ENCODE results near the gene GGTLC1. TPM values are rescaled to one million over a fixed set of nuclear protein-coding genes. Genes with fewer than 3 reads are reported as not detected.
"Not testable (repeated sequence)": the region's sequence is repeated elsewhere in the genome, so short reads cannot be mapped to it uniquely, and the experiment has no call there.

The GGTLC1 gene
- total and polyA plus RNA-seq, 9 donors: 0.17 TPM; not detected in 8

DNA sequence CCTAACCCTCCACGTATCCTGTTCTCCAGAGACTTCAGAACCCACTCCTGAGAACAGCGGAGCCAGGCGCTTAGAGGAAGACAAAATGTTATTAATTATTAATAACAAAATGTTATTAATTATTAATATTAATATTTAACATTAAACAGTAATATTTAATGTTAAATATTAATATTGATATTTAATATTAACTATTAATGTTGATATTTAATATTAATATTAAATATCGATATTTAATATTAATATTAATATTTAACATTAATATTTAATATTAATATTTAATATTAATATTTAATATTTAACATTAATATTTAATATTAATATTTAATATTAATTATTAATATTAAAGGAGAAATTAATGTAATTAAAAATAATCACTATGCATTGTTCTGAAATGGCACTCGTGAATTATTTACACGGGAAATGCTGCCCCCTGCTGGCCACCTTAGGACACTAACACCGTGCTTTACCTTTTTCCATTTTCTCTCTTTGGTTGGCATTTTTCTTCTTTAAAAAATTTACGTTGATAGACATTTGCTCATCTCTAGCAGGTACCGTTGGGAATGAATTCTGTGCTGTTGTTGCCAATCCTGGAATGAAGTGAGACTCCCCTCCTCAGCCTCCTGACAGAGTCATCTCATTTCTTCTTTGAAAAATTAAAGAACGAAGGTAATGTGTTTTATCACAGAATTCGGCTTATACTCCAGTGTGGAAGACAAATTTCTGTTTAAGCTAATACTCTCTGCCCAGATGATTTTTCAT, 7.5 kb upstream of the GGTLC1 start:
- Histone ChIP-seq H3K36me3 (ENCODE audit: control insufficient read depth, insufficient read depth, low read length) (no peaks in the 10 kb centered on the region), H3K4me1 (ENCODE audit: control insufficient read depth, insufficient read depth, low read length) (no peaks in the 10 kb centered on the region), H3K27me3 (ENCODE audit: control insufficient read depth, insufficient read depth, low read length) (no peaks in the 10 kb centered on the region), H3K4me3 (ENCODE audit: low read length) (no peak overlapping the region), H3K27ac (ENCODE audit: low read length) (no peak overlapping the region), H3K9me3 (replicated peaks; ENCODE audit: control insufficient read depth, low read depth, low read length) (no peaks in the 10 kb centered on the region)
- peak; percentile 42 for DNase-seq
- WGBS (ENCODE audit: insufficient coverage): no CpG with 5 or more reads among the region's 11 CpGs

DNA sequence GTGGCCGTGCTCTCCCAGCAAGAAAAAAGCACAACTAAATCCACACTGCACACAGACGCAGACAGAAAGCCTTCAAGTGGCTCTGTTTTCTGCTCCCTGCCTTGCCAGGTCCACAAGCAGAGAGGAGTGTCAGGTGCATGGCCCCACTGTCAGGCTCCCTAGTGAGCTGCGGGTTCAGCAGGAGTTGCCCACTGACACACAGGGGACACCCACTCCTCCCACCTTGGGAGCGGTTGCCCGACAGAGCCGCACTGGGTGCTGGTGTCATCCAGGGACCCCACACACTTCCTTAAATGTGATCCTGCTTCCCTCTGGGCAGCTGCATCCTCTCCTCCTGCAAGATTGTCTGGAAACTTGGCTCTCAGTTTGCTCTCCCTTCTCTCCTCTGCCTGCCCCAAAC, 6.7 kb upstream of the GGTLC1 start:
- 91% methylated on average over 4 of the region's 6 CpGs for whole genome bisulfite sequencing (ENCODE audit: insufficient coverage)
- not testable (repeated sequence) for H3K4me1 ChIP-seq (ENCODE audit: control insufficient read depth, insufficient read depth, low read length); DNase-seq; H3K9me3 ChIP-seq (replicated peaks; ENCODE audit: control insufficient read depth, low read depth, low read length); H3K4me3 ChIP-seq (ENCODE audit: low read length); H3K27me3 ChIP-seq (ENCODE audit: control insufficient read depth, insufficient read depth, low read length); H3K36me3 ChIP-seq (ENCODE audit: control insufficient read depth, insufficient read depth, low read length); H3K27ac ChIP-seq (ENCODE audit: low read length)

DNA sequence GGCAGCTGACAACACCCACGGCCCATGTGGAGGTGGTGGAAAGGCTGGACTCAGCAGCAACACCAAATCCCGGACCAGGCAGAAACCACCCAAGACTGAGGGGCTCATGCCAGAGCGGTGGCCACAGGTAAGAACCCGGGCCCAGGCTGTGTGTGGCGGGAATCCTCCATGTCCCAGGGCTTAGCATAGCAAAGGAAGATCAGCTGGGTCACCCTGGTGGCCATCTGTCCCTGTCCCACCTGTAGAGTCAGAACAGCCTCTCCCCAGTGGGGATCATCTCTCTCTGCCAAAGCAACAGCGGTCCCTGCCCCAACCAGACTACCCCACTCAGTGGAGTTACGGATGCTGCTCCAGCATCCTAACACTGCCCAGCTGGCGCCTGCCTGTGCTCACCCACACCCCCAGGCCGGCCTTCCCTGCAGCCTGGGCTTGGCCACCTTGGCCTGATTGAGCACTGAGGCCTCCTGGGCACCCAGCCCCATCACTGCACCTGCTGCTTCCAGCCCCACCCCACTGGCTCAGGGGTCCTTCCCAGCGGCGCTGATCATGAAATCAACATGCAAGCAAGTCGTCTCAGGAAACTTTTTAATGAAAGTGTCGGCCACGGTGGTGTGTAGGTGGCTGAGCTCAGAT, 5.5 kb upstream of the GGTLC1 start:
- not testable (repeated sequence) for DNase-seq

DNA sequence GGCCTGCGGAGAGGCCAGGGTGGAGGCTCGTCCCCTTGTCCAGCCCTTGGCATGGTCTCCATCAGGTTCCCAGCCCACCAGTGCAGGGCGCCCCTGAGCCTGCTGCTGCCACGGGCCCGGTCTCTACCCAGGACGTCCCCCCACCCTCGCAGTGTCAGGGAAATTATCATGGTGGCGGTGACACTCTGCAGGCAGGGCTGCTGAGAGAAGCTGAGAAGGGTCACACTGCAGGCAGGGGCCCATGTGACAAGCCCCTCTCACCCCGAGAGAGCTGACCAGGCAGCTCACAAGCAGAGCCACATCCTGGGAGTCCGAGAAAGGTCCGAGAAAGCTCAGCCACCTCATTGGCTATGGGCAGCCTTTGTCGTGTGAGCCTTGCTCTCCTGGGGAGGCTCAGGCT, 4.9 kb upstream of the GGTLC1 start:
- H3K4me1 ChIP-seq (ENCODE audit: control insufficient read depth, insufficient read depth, low read length); DNase-seq; H3K27ac ChIP-seq (ENCODE audit: low read length); H3K36me3 ChIP-seq (ENCODE audit: control insufficient read depth, insufficient read depth, low read length); H3K27me3 ChIP-seq (ENCODE audit: control insufficient read depth, insufficient read depth, low read length); H3K4me3 ChIP-seq (ENCODE audit: low read length); H3K9me3 ChIP-seq (replicated peaks; ENCODE audit: control insufficient read depth, low read depth, low read length): not testable (repeated sequence)
- 55% methylated on average over 12 of the region's 12 CpGs for WGBS (ENCODE audit: insufficient coverage)

More for the DNA sequence above, 5.5 kb upstream of the GGTLC1 start:
- H3K36me3 ChIP-seq (ENCODE audit: control insufficient read depth, insufficient read depth, low read length); H3K4me1 ChIP-seq (ENCODE audit: control insufficient read depth, insufficient read depth, low read length); H3K27me3 ChIP-seq (ENCODE audit: control insufficient read depth, insufficient read depth, low read length); H3K9me3 ChIP-seq (replicated peaks; ENCODE audit: control insufficient read depth, low read depth, low read length); H3K4me3 ChIP-seq (ENCODE audit: low read length); H3K27ac ChIP-seq (ENCODE audit: low read length): not testable (repeated sequence)
- WGBS (ENCODE audit: insufficient coverage): 88% methylated on average over 7 of the region's 14 CpGs

DNA sequence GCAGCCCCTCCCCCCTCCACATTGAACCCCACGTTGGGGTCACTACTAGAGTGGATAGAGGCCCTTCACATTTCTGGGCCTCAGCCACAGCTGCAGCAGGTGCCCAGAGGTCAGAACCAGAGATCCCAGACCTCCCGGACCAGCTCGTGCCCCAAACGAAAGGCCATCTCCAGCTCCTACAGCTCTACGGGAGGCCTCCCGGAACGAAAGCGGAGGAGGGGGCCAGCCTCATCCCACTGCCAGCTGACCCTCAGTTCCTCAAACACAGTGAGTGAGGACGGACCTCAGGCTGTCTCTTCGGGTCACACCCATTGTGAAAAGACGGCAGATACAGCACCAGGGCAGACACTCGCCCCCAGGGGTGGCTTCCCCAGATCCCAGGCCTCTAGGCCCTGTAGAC, 1.7 kb upstream of the GGTLC1 start:
- H3K27ac ChIP-seq (ENCODE audit: low read length); H3K4me1 ChIP-seq (ENCODE audit: control insufficient read depth, insufficient read depth, low read length); DNase-seq; H3K9me3 ChIP-seq (replicated peaks; ENCODE audit: control insufficient read depth, low read depth, low read length); H3K27me3 ChIP-seq (ENCODE audit: control insufficient read depth, insufficient read depth, low read length); H3K36me3 ChIP-seq (ENCODE audit: control insufficient read depth, insufficient read depth, low read length); H3K4me3 ChIP-seq (ENCODE audit: low read length): not testable (repeated sequence)
- WGBS (ENCODE audit: insufficient coverage): 83% methylated on average over 11 of the region's 12 CpGs

DNA sequence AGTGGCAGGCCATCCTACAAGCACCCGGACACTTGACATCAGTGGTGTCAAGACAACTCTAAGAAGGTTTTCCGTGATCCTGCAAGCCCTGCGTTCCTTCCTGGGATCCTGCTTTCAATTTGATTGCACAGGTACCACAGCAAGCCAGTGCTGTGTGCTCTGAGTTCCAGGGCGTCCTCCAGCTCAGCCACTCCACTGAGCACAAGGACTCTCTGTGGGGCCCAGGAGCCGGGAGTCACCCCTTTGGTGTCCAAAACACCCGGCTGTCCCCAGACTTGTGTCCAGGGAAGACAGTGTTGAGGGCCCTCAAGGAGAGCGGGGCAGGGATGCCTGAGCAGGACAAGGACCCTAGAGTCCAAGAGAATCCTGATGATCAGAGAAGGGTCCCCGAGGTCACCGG, 387 bp upstream of the GGTLC1 start:
- not testable (repeated sequence) for H3K36me3 ChIP-seq (ENCODE audit: control insufficient read depth, insufficient read depth, low read length); H3K9me3 ChIP-seq (replicated peaks; ENCODE audit: control insufficient read depth, low read depth, low read length); DNase-seq; H3K4me3 ChIP-seq (ENCODE audit: low read length); H3K4me1 ChIP-seq (ENCODE audit: control insufficient read depth, insufficient read depth, low read length); H3K27ac ChIP-seq (ENCODE audit: low read length); H3K27me3 ChIP-seq (ENCODE audit: control insufficient read depth, insufficient read depth, low read length)
- WGBS (ENCODE audit: insufficient coverage): 83% methylated on average over 4 of the region's 9 CpGs

DNA sequence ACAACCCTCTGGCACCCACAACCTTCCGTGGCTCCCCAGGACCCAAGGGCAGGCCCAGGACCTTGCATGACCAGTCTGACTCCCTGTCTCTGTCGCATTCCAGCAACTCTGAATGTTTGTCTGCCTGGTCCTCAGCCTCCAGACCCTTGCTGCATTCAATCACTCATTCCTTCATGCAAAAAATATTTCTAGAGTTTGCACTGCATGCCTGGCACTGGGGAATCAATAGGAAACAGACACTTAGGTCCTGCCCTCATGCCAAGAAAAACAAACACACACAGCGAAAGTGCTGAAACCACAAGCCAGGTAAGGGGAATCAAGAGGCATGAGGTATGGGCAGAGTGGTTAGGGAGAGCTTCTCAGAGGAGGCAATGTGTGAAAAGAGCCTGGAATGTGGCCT, 1.9 kb downstream of the GGTLC1 start:
- not testable (repeated sequence) for H3K36me3 ChIP-seq (ENCODE audit: control insufficient read depth, insufficient read depth, low read length); H3K27me3 ChIP-seq (ENCODE audit: control insufficient read depth, insufficient read depth, low read length); H3K4me1 ChIP-seq (ENCODE audit: control insufficient read depth, insufficient read depth, low read length); H3K9me3 ChIP-seq (replicated peaks; ENCODE audit: control insufficient read depth, low read depth, low read length); DNase-seq; H3K27ac ChIP-seq (ENCODE audit: low read length); H3K4me3 ChIP-seq (ENCODE audit: low read length)
- WGBS (ENCODE audit: insufficient coverage): no CpG with 5 or more reads among the region's 3 CpGs

DNA sequence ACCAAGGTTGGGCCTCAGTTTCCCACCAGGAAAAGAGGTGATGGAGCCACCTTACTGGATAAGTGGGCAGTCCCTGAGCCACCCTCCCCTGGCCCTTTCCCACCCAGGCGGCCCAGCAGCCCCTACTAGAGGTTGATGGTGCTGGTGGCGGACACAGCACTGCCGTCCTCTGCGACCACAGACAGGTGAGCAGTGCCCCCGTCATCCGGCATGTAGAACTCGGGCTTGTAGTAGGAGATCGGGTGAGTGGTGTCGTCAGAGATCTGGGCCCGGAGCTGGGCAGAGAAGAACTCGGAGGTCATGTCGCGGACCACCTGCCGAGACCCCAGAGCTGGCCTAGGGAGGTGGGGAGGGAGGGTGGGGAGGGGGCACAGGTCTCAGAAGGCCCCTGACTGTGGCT, 2.3 kb downstream of the GGTLC1 start:
- not testable (repeated sequence) for H3K27ac ChIP-seq (ENCODE audit: low read length); H3K36me3 ChIP-seq (ENCODE audit: control insufficient read depth, insufficient read depth, low read length); DNase-seq; H3K9me3 ChIP-seq (replicated peaks; ENCODE audit: control insufficient read depth, low read depth, low read length); H3K27me3 ChIP-seq (ENCODE audit: control insufficient read depth, insufficient read depth, low read length); H3K4me3 ChIP-seq (ENCODE audit: low read length); H3K4me1 ChIP-seq (ENCODE audit: control insufficient read depth, insufficient read depth, low read length)
- 92% methylated on average over 9 of the region's 14 CpGs for WGBS (ENCODE audit: insufficient coverage)

DNA sequence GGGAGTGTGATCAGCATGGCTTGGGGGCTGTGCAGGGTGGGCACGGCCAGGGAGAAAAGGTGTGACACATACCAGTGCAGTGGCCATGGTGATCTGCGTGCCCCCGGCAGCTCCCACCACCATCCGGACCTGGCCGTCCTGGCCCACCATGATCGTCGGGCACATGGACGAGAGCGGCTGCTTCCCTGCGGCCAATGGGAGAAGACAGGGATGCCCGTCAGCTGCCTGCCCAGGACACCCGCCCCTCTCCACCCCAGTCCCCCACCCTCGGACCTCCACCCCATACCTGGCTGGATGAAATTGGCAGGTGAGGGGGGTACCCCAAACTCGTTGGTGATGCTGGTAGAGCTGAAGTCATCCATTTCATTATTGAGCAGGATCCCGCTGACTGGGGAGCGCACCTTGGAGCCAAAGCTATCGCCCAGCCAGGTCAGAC, 2.8 kb downstream of the GGTLC1 start:
- 87% methylated on average over 9 of the region's 17 CpGs for WGBS (ENCODE audit: insufficient coverage)
- H3K4me1 ChIP-seq (ENCODE audit: control insufficient read depth, insufficient read depth, low read length): not testable (repeated sequence)

DNA sequence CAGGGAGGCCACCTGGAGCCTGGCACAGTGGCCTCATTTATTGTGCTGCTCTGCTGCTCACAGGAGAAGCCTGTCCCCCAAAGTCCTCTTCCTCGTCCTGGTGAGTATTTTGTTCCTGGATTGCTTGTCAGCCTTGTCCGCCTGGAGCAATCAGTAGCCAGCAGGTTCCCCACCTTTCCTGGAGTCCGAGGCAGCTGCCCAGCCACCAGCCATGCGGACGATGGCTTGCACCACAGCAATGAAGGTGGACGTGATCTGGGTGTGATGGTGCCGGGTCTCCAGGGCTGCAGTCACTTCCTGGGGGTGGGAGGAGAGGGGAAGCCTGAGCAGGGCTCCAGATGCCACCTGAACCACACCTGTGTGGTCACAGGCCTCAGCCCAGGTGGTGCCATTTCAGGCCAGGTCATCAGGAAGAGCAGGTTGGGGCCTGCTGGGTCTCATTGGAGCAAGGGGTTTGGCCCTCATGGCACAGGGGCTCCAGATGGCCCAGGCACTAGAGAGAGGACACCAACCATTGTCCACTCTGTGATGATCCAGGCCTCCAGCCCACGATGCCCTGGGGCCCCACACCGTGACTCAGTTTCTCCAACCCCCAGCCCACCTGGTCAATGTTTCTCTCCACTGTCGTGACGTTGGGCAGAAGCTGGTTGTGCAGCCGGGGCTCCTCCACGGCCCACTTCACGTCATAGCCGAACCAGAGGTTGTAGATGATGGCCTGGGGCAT, 3.4 kb downstream of the GGTLC1 start:
- H3K4me3 ChIP-seq (ENCODE audit: low read length); H3K9me3 ChIP-seq (replicated peaks; ENCODE audit: control insufficient read depth, low read depth, low read length); H3K27ac ChIP-seq (ENCODE audit: low read length); DNase-seq; H3K27me3 ChIP-seq (ENCODE audit: control insufficient read depth, insufficient read depth, low read length); H3K36me3 ChIP-seq (ENCODE audit: control insufficient read depth, insufficient read depth, low read length): not testable (repeated sequence)
- peaks cover 11% of the 10 kb centered on the region for H3K4me1 ChIP-seq (ENCODE audit: control insufficient read depth, insufficient read depth, low read length)
- WGBS (ENCODE audit: insufficient coverage): 88% methylated on average over 5 of the region's 15 CpGs

More for the DNA sequence above, 2.8 kb downstream of the GGTLC1 start:
- not testable (repeated sequence) for H3K27ac ChIP-seq (ENCODE audit: low read length); H3K4me3 ChIP-seq (ENCODE audit: low read length); DNase-seq; H3K36me3 ChIP-seq (ENCODE audit: control insufficient read depth, insufficient read depth, low read length); H3K27me3 ChIP-seq (ENCODE audit: control insufficient read depth, insufficient read depth, low read length); H3K9me3 ChIP-seq (replicated peaks; ENCODE audit: control insufficient read depth, low read depth, low read length)

Measured in muscle of leg (tissue), 11 donors.